ENCODE measurements around the gene SDCBP2.

The SDCBP2 gene

DNA sequence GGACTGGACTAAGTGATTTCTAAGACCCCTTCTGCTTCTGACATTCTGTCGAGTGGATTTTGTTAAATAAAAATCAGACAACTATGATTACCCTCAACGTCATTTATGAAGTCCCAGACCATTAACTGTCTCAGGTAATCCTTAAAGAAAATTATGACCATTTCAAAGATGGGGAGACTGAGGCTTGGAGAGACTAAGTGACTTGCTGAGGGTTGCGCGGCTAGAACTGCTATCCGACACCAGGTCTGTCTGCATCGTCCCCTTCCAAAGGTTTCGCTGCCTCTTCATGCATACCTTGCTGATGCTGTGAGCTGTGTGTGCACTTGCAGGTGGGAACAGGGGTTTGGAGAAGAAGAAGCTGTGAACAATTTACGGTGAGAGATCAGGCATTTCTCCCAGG is 59.7 kb downstream of the SDCBP2 start:
- no peak for DNase-seq

DNA sequence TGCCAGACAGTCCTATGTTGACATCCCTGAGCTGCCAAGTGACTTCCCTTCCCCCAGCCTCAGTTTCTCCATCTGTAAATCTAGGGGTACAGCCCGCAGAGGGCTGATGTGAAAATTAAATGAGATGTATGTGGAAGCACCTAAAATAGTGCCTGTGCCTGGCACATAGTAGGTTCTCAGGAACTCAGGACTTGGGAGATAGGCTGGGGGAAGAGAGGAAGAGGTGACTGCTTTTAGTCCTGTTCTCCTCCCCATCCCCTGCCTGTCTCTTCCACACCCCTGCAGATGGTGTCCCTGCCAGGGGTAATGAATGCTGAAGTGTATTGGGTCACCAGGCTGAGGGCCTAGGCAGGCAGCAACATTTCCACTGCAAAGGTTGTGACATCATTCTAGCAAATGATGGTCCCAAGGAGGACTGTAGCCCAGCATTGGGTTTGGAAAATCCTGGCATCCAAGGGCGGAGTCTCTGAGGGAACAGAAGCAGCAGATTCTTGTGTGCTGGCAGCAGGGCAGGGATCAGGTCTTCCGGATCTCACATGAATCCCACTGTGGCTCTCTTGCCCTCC is 61.0 kb downstream of the SDCBP2 start:
- no peak for DNase-seq

DNA sequence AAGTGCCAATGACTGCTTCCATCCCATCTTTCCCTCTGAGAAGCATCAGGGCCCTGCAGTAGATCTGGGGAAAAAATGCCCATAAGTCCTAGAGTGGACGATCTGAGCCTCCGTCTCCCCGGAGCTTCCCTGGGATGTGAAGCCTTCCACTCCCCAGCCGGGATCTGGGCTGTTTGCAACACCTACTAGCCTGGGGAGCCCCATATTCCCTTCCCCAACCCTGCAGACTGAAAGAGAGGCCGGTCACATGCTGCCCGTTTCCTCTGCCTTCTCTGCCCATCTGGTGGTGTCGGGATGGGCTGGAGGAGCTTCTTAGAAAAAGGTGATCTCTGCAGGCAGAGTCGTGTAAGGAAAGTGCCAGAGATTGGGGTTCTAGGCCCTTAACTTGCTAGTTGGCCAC is 61.8 kb downstream of the SDCBP2 start:
- no peak for DNase-seq

DNA sequence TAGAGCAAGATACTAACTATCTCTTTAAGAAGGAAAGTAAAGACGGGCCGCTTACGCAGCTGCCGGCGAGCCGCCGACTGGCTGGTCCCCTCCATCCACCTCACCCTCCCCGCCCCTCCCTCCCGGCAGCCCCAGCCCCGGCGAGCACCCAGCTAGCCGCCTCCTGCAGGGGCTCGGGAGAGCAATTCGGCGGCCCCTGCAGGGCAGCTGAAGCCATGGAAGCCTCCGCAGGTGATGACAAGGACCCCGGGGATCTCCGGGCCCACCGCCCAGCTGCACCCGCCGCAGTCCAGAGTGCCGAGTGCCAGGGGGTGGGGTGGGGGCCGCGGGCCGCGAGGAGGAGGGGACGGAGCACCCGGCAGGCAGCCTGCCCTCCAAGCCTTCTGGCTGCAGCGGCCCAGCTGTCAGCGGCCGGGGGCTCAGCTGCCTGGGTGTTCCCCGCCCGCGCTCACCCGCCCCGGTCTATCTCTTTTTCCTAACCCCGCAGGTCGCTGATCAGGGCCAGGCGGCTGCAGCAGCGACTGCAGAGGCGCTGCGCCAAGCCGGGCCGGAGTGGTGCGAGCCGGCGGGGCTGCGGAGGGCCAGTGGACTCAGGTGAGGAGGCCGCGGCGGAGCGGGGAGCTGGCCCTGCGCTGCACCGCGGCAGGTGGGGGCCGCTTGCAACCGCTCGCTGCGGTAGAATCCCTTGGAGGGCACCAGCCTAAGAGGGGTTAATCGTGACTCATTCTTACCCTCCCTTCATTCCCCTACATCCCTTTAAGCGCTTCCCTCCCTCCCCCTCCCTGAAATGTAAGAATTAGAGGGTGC is 62.6 kb downstream of the SDCBP2 start, which contains the start of gene SNPH:
TSS of gene SNPH (plus strand) at position 128 of the 807 bp plus-strand sequence. CDS start 29,946 bp downstream, outside the sequence.
- DNase-seq, result no peak

DNA sequence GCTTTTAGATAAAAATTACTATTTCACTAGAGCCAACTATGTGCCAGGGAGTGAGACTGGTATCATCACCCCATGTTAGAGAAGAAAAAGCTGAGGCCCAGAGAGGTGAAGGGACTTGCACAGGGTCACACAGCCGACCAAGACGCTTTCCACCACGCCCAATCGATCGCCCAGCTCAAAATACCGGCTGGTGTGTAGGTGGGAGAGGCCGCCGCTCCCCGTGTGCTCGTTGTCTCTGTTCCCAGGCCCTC is 63.1 kb downstream of the SDCBP2 start:
- DNase-seq, result no peak

DNA sequence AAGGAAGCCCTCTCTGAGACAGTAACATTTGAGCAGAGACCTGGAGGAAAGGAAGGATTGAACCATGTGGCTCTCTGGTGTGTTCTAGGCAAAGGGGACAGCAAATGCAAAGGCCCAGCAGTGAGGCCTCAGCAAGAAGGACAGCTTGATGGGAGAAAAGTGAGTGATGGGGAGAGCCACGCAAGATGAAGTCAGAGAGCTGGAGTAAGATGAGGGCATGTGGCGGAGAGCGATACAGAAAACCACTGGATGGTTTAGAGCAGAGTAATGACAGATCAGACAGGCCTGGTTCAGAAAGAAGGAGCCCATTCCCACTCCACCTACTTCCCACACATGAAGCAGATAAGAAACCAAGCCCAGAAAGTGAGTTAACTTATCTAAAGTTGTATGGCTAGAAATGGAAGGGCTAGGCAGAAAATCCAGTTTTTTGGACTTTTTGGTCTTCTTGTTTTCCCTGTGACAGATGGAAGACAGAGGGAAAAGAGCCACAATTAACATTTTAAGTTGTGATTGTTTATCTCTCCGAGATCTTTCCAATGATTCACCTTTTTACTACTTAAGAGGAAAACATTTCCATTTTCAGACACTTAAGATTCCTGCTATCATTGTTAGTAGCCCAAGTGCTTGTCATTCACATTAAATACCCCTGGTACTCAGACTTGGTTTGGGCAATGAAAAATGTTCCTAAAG is 63.6 kb downstream of the SDCBP2 start:
- no peak for DNase-seq

DNA sequence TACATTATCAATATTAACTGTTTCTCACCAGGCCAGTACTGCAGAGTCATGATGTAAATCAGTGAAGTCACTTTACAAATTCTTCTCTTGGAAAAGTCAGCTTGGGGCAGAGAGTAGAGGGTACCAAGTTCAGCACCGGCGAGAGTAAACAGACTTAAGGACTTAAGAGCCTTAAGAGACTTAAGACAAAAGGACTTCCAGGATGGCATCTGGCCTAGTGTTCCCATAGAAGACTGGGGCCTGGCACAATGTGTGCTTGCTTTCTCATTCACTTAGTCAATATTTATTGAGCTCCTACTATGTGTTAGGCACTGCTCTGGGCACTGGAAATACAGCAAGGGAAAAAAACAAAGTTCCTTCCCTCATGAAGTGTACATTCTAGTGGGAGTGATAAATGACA is 64.2 kb downstream of the SDCBP2 start:
- DNase-seq, result no peak

DNA sequence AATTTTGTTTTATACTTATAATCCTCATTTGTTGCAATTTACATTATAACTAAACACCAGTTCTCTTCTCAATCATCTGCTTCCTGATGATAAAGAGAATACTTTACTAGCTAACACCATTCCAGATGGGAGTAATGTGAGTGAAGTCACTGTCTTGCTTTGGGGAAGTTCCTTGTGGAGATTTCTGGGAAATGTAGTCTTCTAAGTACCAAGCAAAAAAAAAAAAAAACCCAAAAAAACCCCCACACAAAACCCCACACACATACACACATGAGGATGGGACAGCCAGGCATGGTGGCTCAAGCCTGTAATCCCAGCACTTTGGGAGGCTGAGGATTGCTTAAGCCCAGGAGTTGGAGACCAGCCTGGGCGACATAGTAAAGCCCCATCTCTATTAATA is 65.1 kb downstream of the SDCBP2 start:
- no peak for DNase-seq
